Germinal center (tissue), 1 donor: Measurements from ENCODE around the gene ZC3H15.
"Not testable (repeated sequence)": the region's sequence is repeated elsewhere in the genome, so short reads cannot be mapped to it uniquely, and the experiment has no call there.

ENCODE experiments used
- DNase-seq: peaks from one replicate; pipeline ENCODE4 v3.0.0; 2012; ENCODE audit warnings: mixed read lengths, low spot score

ZC3H15 gene

GRCh38 chr2:186485871-186486650, at the start of gene ZC3H15:
TSS of gene ZC3H15 (plus strand) at chr2:186486260. CDS start at chr2:186486383, 123 bp downstream.
- DNase-seq: peak; percentile 96

GRCh38 chr2:186437719-186438118, 48.3 kb upstream of the ZC3H15 start:
- DNase-seq: no peak

- not testable (repeated sequence) for DNase-seq
Measured at GRCh38 chr2:186439673-186440095, 46.4 kb upstream of the ZC3H15 start.

- no peak for DNase-seq
Measured at GRCh38 chr2:186440506-186440905, 45.6 kb upstream of the ZC3H15 start.

GRCh38 chr2:186442885-186443284, 43.2 kb upstream of the ZC3H15 start:
- DNase-seq: no peak

GRCh38 chr2:186443851-186444250, 42.2 kb upstream of the ZC3H15 start:
- no peak for DNase-seq

- DNase-seq: no peak
Measured at GRCh38 chr2:186445506-186445905, 40.6 kb upstream of the ZC3H15 start.

- no peak for DNase-seq
Measured at GRCh38 chr2:186455613-186456012, 30.4 kb upstream of the ZC3H15 start.

- no peak for DNase-seq
Measured at GRCh38 chr2:186456941-186457340, 29.1 kb upstream of the ZC3H15 start.

- DNase-seq: no peak
Measured at GRCh38 chr2:186457908-186458307, 28.2 kb upstream of the ZC3H15 start.

GRCh38 chr2:186459009-186459408, 27.1 kb upstream of the ZC3H15 start:
- DNase-seq: no peak

GRCh38 chr2:186460465-186460864, 25.6 kb upstream of the ZC3H15 start:
- no peak for DNase-seq

GRCh38 chr2:186466743-186467142, 19.3 kb upstream of the ZC3H15 start:
- DNase-seq: no peak

- no peak for DNase-seq
Measured at GRCh38 chr2:186467421-186467820, 18.6 kb upstream of the ZC3H15 start.

GRCh38 chr2:186472722-186473493, 13.2 kb upstream of the ZC3H15 start:
- not testable (repeated sequence) for DNase-seq

- DNase-seq: not testable (repeated sequence)
Measured at GRCh38 chr2:186474239-186474638, 11.8 kb upstream of the ZC3H15 start.

- DNase-seq: no peak
Measured at GRCh38 chr2:186477790-186478189, 8.3 kb upstream of the ZC3H15 start.

GRCh38 chr2:186480991-186481390, 5.1 kb upstream of the ZC3H15 start:
- DNase-seq: no peak

GRCh38 chr2:186484062-186484735, 1.9 kb upstream of the ZC3H15 start:
- DNase-seq: no peak

GRCh38 chr2:186485576-186485870, 537 bp upstream of the ZC3H15 start:
- no peak for DNase-seq

GRCh38 chr2:186486651-186487647, 889 bp downstream of the ZC3H15 start:
- DNase-seq: no peak
